OCI-LY3 (cell line): Measurements from ENCODE around the gene OCRL.

Experiments used
- CTCF ChIP-seq: fragments of 200-600, 300-600 bp; sonication (generic); IDR thresholded peaks from 2 replicates; pipeline ENCODE4 v1.5.1; 2014; ENCODE audit warnings: antibody characterized with exemption, low read length, low read depth
- EZH2phosphoT487 ChIP-seq: fragments of 200-600 bp; shearing (Covaris generic); IDR thresholded peaks from 2 replicates; pipeline ENCODE4 v1.6.1; 2018; ENCODE audit warnings: antibody characterized with exemption, mixed run types, low read depth

- TF ChIP-seq CTCF (no peak), EZH2phosphoT487 (no peak)
These were observed 15.7 kb upstream of the OCRL start for GRCh38 chrX:129524250-129524850.
